K562 (cell line): ENCODE data around the gene KNSTRN. TPM values are rescaled to one million over a fixed set of nuclear protein-coding genes. Genes with fewer than 3 reads are reported as not detected.

ENCODE experiments used
- ATAC-seq: fragments of 200-7000 bp; cut with Tn5 transposase; 3 replicates; pipeline ENCODE4 v1.9.1; 2020; ENCODE audit warnings: moderate library complexity
- BruUV-seq: library from RNA; stranded (reverse); fragments of 400-500 nt; replicated peaks from 2 replicates; lab custom pipeline; 2021; lab: Mats Ljungman, UMichigan
- CTCF ChIA-PET: fragments of 300-600 bp; formaldehyde crosslinking; extraction: SDS; loops from one replicate; lab custom pipeline; 2021; ENCODE audit warnings: low intra/inter-chr PET ratio; lab: Yijun Ruan, JAX
- POLR2A ChIA-PET: fragments of 300-600, 350-650 bp; sonication (Branson Sonifier 250); formaldehyde crosslinking; extraction: SDS; loops from one replicate; lab custom pipeline; 2021; ENCODE audit warnings: antibody characterized with exemption, inconsistent platforms; lab: Yijun Ruan, JAX
- DNase-seq, 4 experiments: peaks; one replicate each; pipeline versions ENCODE4 v3.0.0 to v3.0.0-alpha.2; 2011 to 2018; ENCODE audit warnings: low spot score in 3 of 4, mixed read lengths in 3 of 4; ENCODE audit errors: extremely low read depth in 1 of 4
- FAIRE-seq: peaks from 2 replicates; lab custom pipeline; 2011; peaks lifted over from hg19 to GRCh38; lab: Jason Lieb, UNC
- H2AFZ ChIP-seq: 2 replicates; pipeline ENCODE4 v1.6.0; 2011; ENCODE audit warnings: low read depth, low read length, control low read depth, inconsistent platforms
- H3K27ac ChIP-seq: fragments of 200-600 bp; 3 replicates; pipeline ENCODE4 v1.8.0; 2011; ENCODE audit warnings: low read depth, mild to moderate bottlenecking, control low read depth, inconsistent platforms, low read length, moderate library complexity, mixed read lengths; ENCODE audit errors: extremely low read depth
- H3K27me3 ChIP-seq, 2 experiments: fragments of 300-600 bp in 1 of 2; 2 replicates in 1 of 2; 3 replicates in 1 of 2; pipeline versions ENCODE4 v1.6.0 to v1.8.0; 2011; ENCODE audit warnings: inconsistent platforms in 2 of 2, low read length in 2 of 2, mild to moderate bottlenecking in 1 of 2, mixed read lengths in 1 of 2, moderate library complexity in 1 of 2; ENCODE audit not compliant: control insufficient read depth in 2 of 2, insufficient read depth in 2 of 2
- H3K36me3 ChIP-seq: fragments of 300-600 bp; 3 replicates; pipeline ENCODE4 v1.8.0; 2011; ENCODE audit warnings: mild to moderate bottlenecking, low read length, inconsistent platforms; ENCODE audit not compliant: control insufficient read depth, insufficient read depth
- H3K4me1 ChIP-seq, 2 experiments: fragments of 200-600 bp in 1 of 2; replicated peaks in 1 of 2; 2 replicates in 1 of 2; 3 replicates in 1 of 2; pipeline versions ENCODE4 v1.5.1 to v1.8.0; 2011; ENCODE audit warnings: inconsistent platforms in 2 of 2, low read length in 2 of 2, mild to moderate bottlenecking in 1 of 2, mixed read lengths in 1 of 2, moderate library complexity in 1 of 2; ENCODE audit not compliant: control insufficient read depth in 2 of 2, insufficient read depth in 2 of 2
- H3K4me2 ChIP-seq: 2 replicates; pipeline ENCODE4 v1.6.1; 2011; ENCODE audit warnings: low read length, control low read depth, inconsistent platforms, mixed read lengths; ENCODE audit not compliant: insufficient read depth
- H3K4me3 ChIP-seq: fragments of 200-600 bp; sonication (generic), shearing (Covaris generic); 2 replicates; pipeline ENCODE4 v1.5.1; 2016; ENCODE audit warnings: control low read depth, inconsistent platforms
- H3K79me2 ChIP-seq: fragments of 200-600 bp; 3 replicates; pipeline ENCODE4 v1.8.0; 2011; ENCODE audit warnings: low read length, inconsistent platforms; ENCODE audit not compliant: control insufficient read depth, insufficient read depth
- H3K9ac ChIP-seq, 2 experiments: 2 replicates each; pipeline versions ENCODE4 v1.6.0 to v1.6.1; 2011; ENCODE audit warnings: low read depth in 2 of 2, low read length in 2 of 2, control low read depth in 1 of 2, inconsistent platforms in 1 of 2, mild to moderate bottlenecking in 1 of 2, mixed read lengths in 1 of 2; ENCODE audit not compliant: insufficient read depth in 1 of 2
- H3K9me1 ChIP-seq: one replicate; pipeline ENCODE4 v1.6.0; 2011; ENCODE audit warnings: inconsistent platforms, mild to moderate bottlenecking, low read length, moderate library complexity; ENCODE audit not compliant: control insufficient read depth, insufficient read depth
- H3K9me3 ChIP-seq: replicated peaks from 2 replicates; pipeline ENCODE4 v1.5.1; 2011; ENCODE audit warnings: low read depth, low read length, inconsistent platforms; ENCODE audit not compliant: control insufficient read depth, insufficient read depth
- H4K20me1 ChIP-seq: replicated peaks from 2 replicates; pipeline ENCODE4 v1.6.1; 2011; ENCODE audit warnings: low read length, inconsistent platforms, mixed read lengths; ENCODE audit not compliant: control insufficient read depth, insufficient read depth
- BRF1 ChIP-seq: IDR thresholded peaks from 3 replicates; pipeline ENCODE4 v1.6.1; 2011; ENCODE audit warnings: borderline replicate concordance, mild to moderate bottlenecking; ENCODE audit not compliant: insufficient read length; ENCODE audit errors: extremely low read depth
- CBFA2T3 ChIP-seq: fragments of 450-650 bp; IDR thresholded peaks from 2 replicates; pipeline ENCODE4 v1.6.1; 2017
- FOXA3 ChIP-seq, 2 experiments: fragments of 450-650 bp in 1 of 2; sonication (generic) in 1 of 2; formaldehyde crosslinking; IDR thresholded peaks in 1 of 2; conservative IDR thresholded peaks in 1 of 2; 2 replicates each; pipeline versions ENCODE4 v1.4.0 to v1.8.0; 2020 to 2022; ENCODE audit warnings: mild to moderate bottlenecking in 2 of 2, missing genetic modification reagents in 1 of 2
- MLLT1 ChIP-seq, 2 experiments: fragments of 450-650 bp; IDR thresholded peaks; 2 replicates each; pipeline ENCODE4 v1.6.1; 2016
- MTA3 ChIP-seq: fragments of 450-650 bp; formaldehyde crosslinking; IDR thresholded peaks from 2 replicates; pipeline ENCODE4 v1.6.1; 2017; ENCODE audit warnings: mild to moderate bottlenecking, borderline replicate concordance
- NFIC ChIP-seq: fragments of 450-650 bp; IDR thresholded peaks from 2 replicates; pipeline ENCODE4 v1.6.1; 2017; ENCODE audit warnings: mild to moderate bottlenecking, inconsistent platforms
- POLR2H ChIP-seq: IDR thresholded peaks from 2 replicates; pipeline ENCODE4 v1.6.1; 2016; ENCODE audit warnings: missing genetic modification characterization, low read depth, mild to moderate bottlenecking, control low read depth, missing compliant biosample characterization, moderate library complexity
- RHOXF2B ChIP-seq: fragments of 250-450 bp; sonication (Bioruptor Pico); conservative IDR thresholded peaks from 2 replicates; pipeline ENCODE4 v1.5.1; 2021
- SMAD4 ChIP-seq: fragments of 250-450 bp; sonication (Bioruptor Pico); conservative IDR thresholded peaks from 2 replicates; pipeline ENCODE4 v1.8.0; 2021; ENCODE audit warnings: inconsistent platforms, mild to moderate bottlenecking, moderate library complexity
- SP1 ChIP-seq: sonication (generic); formaldehyde crosslinking; IDR thresholded peaks from 2 replicates; pipeline ENCODE4 v1.8.1; 2022; ENCODE audit warnings: mild to moderate bottlenecking, missing genetic modification reagents
- SPI1 ChIP-seq: IDR thresholded peaks from 2 replicates; pipeline ENCODE4 v1.6.1; 2011; ENCODE audit warnings: low read depth, low read length, control low read depth, borderline replicate concordance
- STAG1 ChIP-seq: sonication (generic); formaldehyde crosslinking; IDR thresholded peaks from 2 replicates; pipeline ENCODE4 v1.5.0; 2020; ENCODE audit warnings: missing genetic modification reagents, borderline replicate concordance
- WHSC1 ChIP-seq: IDR thresholded peaks from one replicate; pipeline ENCODE4 v1.6.1; 2012; ENCODE audit warnings: low read length, control low read depth, inconsistent platforms
- ZNF282 ChIP-seq: sonication (generic); formaldehyde crosslinking; IDR thresholded peaks from 2 replicates; pipeline ENCODE4 v1.8.1; 2023; ENCODE audit warnings: missing genetic modification reagents
- ZNF589 ChIP-seq: fragments of 200-800 bp; sonication (Bioruptor generic); IDR thresholded peaks from 2 replicates; pipeline ENCODE4 v1.6.1; 2016; ENCODE audit warnings: low read depth, missing genetic modification characterization, missing compliant biosample characterization
- WGBS: fragments of 100-300 bp; shearing (Covaris generic); methylation state at CpG from one replicate; pipeline ENCODE4 v1.1.6; 2016; ENCODE audit warnings: low coverage, mixed read lengths; ENCODE audit not compliant: insufficient coverage; ENCODE audit errors: missing lambda C conversion rate; 5-methylcytosine and 5-hydroxymethylcytosine counted together
- in situ Hi-C: fragments of 300-500 bp; cut with MboI; formaldehyde crosslinking; loops from 4 replicates; pipeline ENCODE4 v1.15.0; 2018; ENCODE audit warnings: inconsistent platforms, mixed read lengths
- intact Hi-C: fragments of 100-400 bp; cut with micrococcal nuclease; formaldehyde crosslinking; loops from 2 replicates; pipeline ENCODE4 v1.14.2; 2022
- polyA plus RNA-seq, 8 experiments: library from polyadenylated mRNA; depleted of rRNA in 4 of 8; stranded (reverse) in 5 of 8; unstranded in 3 of 8; fragments of >200 nt; fragmentation: Nextera tagmentation in 2 of 8; fragmentation: Illumina TruSeq in 1 of 8; extraction: Ambion mirVana in 2 of 8; extraction: Trizol in 1 of 8; gene quantifications; 2 replicates each; pipeline versions ENCODE4 v1.2.1 to v1.2.3, GENCODE V29; 2011 to 2014; ENCODE audit warnings: inconsistent platforms in 1 of 8, missing spikeins in 1 of 8
- total RNA-seq, 7 experiments: library from RNA; depleted of rRNA in 6 of 7; stranded (reverse); fragments of >200 nt in 6 of 7; fragmentation: Illumina TruSeq in 2 of 7; extraction: Trizol in 2 of 7; gene quantifications; 2 replicates each; pipeline versions ENCODE4 v1.2.1 to v1.2.3, GENCODE V29; 2011 to 2021; ENCODE audit warnings: low replicate concordance in 1 of 7

The KNSTRN gene
- total and polyA plus RNA-seq, 9 of the 15 experiments (the other 6 are each of a cell fraction or from before 2014, with no cell fraction given), result 48.7 to 88.2 (median 66.3) TPM

GRCh38 chr15:40420793-40421192, 38.3 kb downstream of the KNSTRN start:
- Histone ChIP-seq H3K79me2 (no peaks in the 10 kb centered on the region), H3K4me3 (no peak overlapping the region), H3K9me3 (no peaks in the 10 kb centered on the region), H4K20me1 (no peaks in the 10 kb centered on the region), H2AFZ (no peak overlapping the region), H3K36me3 (no peaks in the 10 kb centered on the region), H3K27me3 (no peaks in the 10 kb centered on the region), H3K27ac (no peak overlapping the region), H3K4me2 (no peak overlapping the region), H3K9ac (0 out of 4 replicates have a peak overlapping the region, but pooled peaks of 1 of the 2 experiments have one; percentile 18), H3K4me1 (peaks cover 0 to 14% of the 10 kb centered on the region in 2 experiments; a peak in 3 of 5 replicates), H3K9me1 (no peaks in the 10 kb centered on the region)
- FAIRE-seq (no peak), ATAC-seq (no peak), DNase-seq (no peak)
- TF ChIP-seq SP1 (CRISPR knock-in tag), result no peak
- TF ChIP-seq BRF1, result no peak
- no peak for TF ChIP-seq CBFA2T3
- TF ChIP-seq FOXA3 (CRISPR knock-in tag; conservative IDR thresholded peaks at IDR 0.05 in 1 of 2, IDR thresholded peaks at IDR 0.05 in 1 of 2), result no peak
- TF ChIP-seq SMAD4 (CRISPR knock-in tag), result no peak
- TF ChIP-seq ZNF589 (CRISPR knock-in tag), result no peak
- peak; percentile 79 for TF ChIP-seq NFIC
- peak; percentile 14; the same call in 1 of the 2 replicates for TF ChIP-seq SPI1
- TF ChIP-seq ZNF282 (CRISPR knock-in tag), result no peak
- TF ChIP-seq WHSC1, result no peak
- no peak for TF ChIP-seq MLLT1 (IDR thresholded peaks at IDR 0.05)
- TF ChIP-seq STAG1 (CRISPR knock-in tag), result no peak
- TF ChIP-seq RHOXF2B (CRISPR knock-in tag), result no peak
- no peak for TF ChIP-seq POLR2H (tag)
- TF ChIP-seq MTA3, result no peak
- ChIA-PET CTCF (interaction anchor here (1.8 to 3.1 kb wide), 4 partner anchors 52 to 141 kb away, joined by 7 to 28 read pairs (median 26); no protein-coding TSS in a partner anchor), POLR2A (interaction anchor here (1.0 kb wide), 1 partner anchor 46 kb away, joined by 3 read pairs; no protein-coding TSS in a partner anchor)
- WGBS, result 69% methylated on average over 3 of the region's 3 CpGs
- no TSS peak for BruUV-seq
- in situ Hi-C loops, result loop anchor here (5.0 to 10.0 kb wide), 3 partner anchors 73 to 366 kb away; no protein-coding TSS in a partner anchor
- intact Hi-C loops, result loop anchor here (5.0 kb wide), 2 partner anchors 63 to 98 kb away; partner anchors contain the start of genes DISP2 and INAFM2
